Gastroesophageal sphincter (tissue), 3 donors: Measurements from ENCODE around the gene CENPT.

ENCODE experiments used
- CTCF ChIP-seq, 4 experiments: fragments of 200-600 bp in 2 of 4; fragments of 450-650 bp in 2 of 4; sonication (generic) in 1 of 4; IDR thresholded peaks; one replicate each; pipeline ENCODE4 v1.5.1; 2017 to 2019; ENCODE audit warnings: antibody characterized with exemption in 4 of 4, mild to moderate bottlenecking in 2 of 4, moderate library complexity in 2 of 4
- EP300 ChIP-seq: sonication (generic); formaldehyde crosslinking; IDR thresholded peaks from one replicate; pipeline ENCODE4 v1.6.1; 2017; ENCODE audit warnings: antibody characterized with exemption, mild to moderate bottlenecking

- TF ChIP-seq CTCF (IDR thresholded peaks at IDR 0.05) = no peak
- TF ChIP-seq EP300 = no peak
Measured at GRCh38 chr16:67781565-67781921, 66.0 kb downstream of the CENPT start.
